Mesendoderm (in vitro differentiated cells): ENCODE data around the gene ARID5B.

Experiments
- DNase-seq: peaks from one replicate; pipeline ENCODE4 v3.0.0; 2013
- H2AK5ac ChIP-seq: 2 replicates; pipeline ENCODE4 v1.6.1; 2013; ENCODE audit warnings: low read length, inconsistent platforms
- H2BK120ac ChIP-seq: 2 replicates; pipeline ENCODE4 v1.6.1; 2013; ENCODE audit warnings: low read depth, mild to moderate bottlenecking, low read length, moderate library complexity, mixed read lengths
- H2BK15ac ChIP-seq: replicated peaks from 2 replicates; pipeline ENCODE4 v1.6.1; 2013; ENCODE audit warnings: low read depth, mild to moderate bottlenecking, moderate library complexity
- H2BK5ac ChIP-seq: 2 replicates; pipeline ENCODE4 v1.6.1; 2013; ENCODE audit warnings: low read length, inconsistent platforms
- H3K18ac ChIP-seq: 2 replicates; pipeline ENCODE4 v1.6.1; 2013; ENCODE audit warnings: mild to moderate bottlenecking, low read length, mixed read lengths
- H3K23ac ChIP-seq: one replicate; pipeline ENCODE4 v1.6.1; 2013; ENCODE audit warnings: low read length
- H3K27ac ChIP-seq: 2 replicates; pipeline ENCODE4 v1.5.1; 2013; ENCODE audit warnings: low read depth, mild to moderate bottlenecking, inconsistent platforms, low read length, moderate library complexity
- H3K27me3 ChIP-seq: 2 replicates; pipeline ENCODE4 v1.6.1; 2013; ENCODE audit warnings: low read length, control low read depth, mild to moderate bottlenecking, inconsistent platforms; ENCODE audit not compliant: insufficient read depth, poor library complexity
- H3K36me3 ChIP-seq: 2 replicates; pipeline ENCODE4 v1.6.1; 2013; ENCODE audit warnings: low read length, inconsistent platforms; ENCODE audit not compliant: control insufficient read depth, insufficient read depth
- H3K4ac ChIP-seq: one replicate; pipeline ENCODE4 v1.6.1; 2013; ENCODE audit warnings: low read depth, mild to moderate bottlenecking, low read length, moderate library complexity
- H3K4me1 ChIP-seq: 2 replicates; pipeline ENCODE4 v1.6.1; 2013; ENCODE audit warnings: low read depth, low read length, inconsistent platforms; ENCODE audit not compliant: control insufficient read depth
- H3K4me2 ChIP-seq: 2 replicates; pipeline ENCODE4 v1.6.1; 2013; ENCODE audit warnings: low read length
- H3K4me3 ChIP-seq: 2 replicates; pipeline ENCODE4 v1.5.1; 2013; ENCODE audit warnings: mild to moderate bottlenecking, low read length
- H3K56ac ChIP-seq: one replicate; pipeline ENCODE4 v1.6.1; 2013; ENCODE audit warnings: low read length
- H3K79me1 ChIP-seq: 2 replicates; pipeline ENCODE4 v1.6.1; 2013; ENCODE audit warnings: low read length, inconsistent platforms
- H3K79me2 ChIP-seq: 2 replicates; pipeline ENCODE4 v1.6.1; 2013; ENCODE audit warnings: mild to moderate bottlenecking, low read length; ENCODE audit not compliant: control insufficient read depth, insufficient read depth
- H3K9ac ChIP-seq: 2 replicates; pipeline ENCODE4 v1.6.1; 2013; ENCODE audit warnings: low read length, inconsistent platforms
- H4K5ac ChIP-seq: one replicate; pipeline ENCODE4 v1.6.1; 2013; ENCODE audit warnings: low read length
- H4K8ac ChIP-seq: one replicate; pipeline ENCODE4 v1.6.1; 2013; ENCODE audit warnings: low read depth, mild to moderate bottlenecking, control low read depth, low read length, moderate library complexity
- WGBS: extraction: QIAGEN DNeasy Blood & Tissue Kit; methylation state at CpG from one replicate; pipeline ENCODE4 v1.1.7; 2013; ENCODE audit warnings: low lambda C conversion rate, missing lambda C conversion rate; ENCODE audit not compliant: insufficient coverage; ENCODE audit errors: extremely low coverage; 5-methylcytosine and 5-hydroxymethylcytosine counted together

ARID5B gene

DNA sequence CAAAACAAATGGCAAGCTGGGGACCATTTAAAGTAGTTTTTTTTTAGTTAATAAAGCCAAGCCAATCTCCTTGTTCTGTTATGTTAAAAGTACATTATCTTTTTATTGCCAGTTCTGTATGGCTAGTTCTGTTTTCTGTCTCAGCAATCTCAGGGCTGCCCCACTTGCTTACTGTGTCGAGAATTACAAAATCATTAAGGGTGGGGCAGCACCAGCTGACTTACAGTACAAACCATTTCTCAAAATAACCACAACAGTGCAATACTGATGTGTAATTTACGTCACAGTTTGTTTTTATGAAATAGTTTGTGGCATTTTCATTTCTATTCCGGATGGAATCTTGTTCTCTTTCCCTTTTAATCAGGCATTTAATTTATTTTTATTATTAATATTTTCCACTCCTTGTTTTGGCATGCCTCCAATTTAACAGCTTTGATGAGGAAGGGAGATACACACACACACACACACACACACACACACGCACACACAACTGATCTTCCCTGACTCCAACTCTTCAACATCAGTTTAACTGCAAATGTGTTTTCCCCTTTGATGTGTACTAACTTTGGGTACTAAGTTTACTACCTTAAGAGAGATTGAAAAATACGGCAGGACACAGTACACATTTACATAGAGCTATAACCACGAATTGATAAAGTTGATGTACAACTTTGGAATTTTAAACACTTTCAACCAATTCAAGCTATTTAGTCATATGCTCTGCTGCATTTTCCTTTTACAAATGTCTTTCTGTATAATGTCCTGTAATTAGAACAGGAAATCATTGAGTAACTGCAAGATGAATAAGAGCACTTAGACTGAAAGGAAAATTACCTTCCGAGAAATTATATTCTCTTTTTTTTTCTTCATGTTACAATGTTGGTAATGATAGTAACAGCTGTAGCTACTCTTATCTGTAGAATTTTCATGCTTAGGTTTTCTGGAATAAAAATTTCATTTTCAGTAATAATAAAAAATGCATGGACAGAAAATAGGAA is 91.5 kb downstream of the ARID5B start:
- H3K9ac ChIP-seq = no peak overlapping the region
- DNase-seq = no peak
- no peak overlapping the region for H3K4me2 ChIP-seq
- H2AK5ac ChIP-seq = no peak overlapping the region
- H2BK15ac ChIP-seq = no peak overlapping the region
- no peaks in the 10 kb centered on the region for H3K36me3 ChIP-seq
- H3K79me2 ChIP-seq = no peaks in the 10 kb centered on the region
- no peaks in the 10 kb centered on the region for H3K79me1 ChIP-seq
- H2BK5ac ChIP-seq = no peak overlapping the region
- H3K23ac ChIP-seq = no peak overlapping the region
- H3K27ac ChIP-seq = no peak overlapping the region
- no peak overlapping the region for H2BK120ac ChIP-seq
- no peak overlapping the region for H3K4ac ChIP-seq
- H3K18ac ChIP-seq = no peak overlapping the region
- no peak overlapping the region for H4K8ac ChIP-seq
- no peak overlapping the region for H4K5ac ChIP-seq
- WGBS = no CpG with 5 or more reads among the region's 7 CpGs
- H3K4me3 ChIP-seq = no peak overlapping the region
- no peaks in the 10 kb centered on the region for H3K4me1 ChIP-seq
- no peaks in the 10 kb centered on the region for H3K27me3 ChIP-seq
- H3K56ac ChIP-seq = no peak overlapping the region

DNA sequence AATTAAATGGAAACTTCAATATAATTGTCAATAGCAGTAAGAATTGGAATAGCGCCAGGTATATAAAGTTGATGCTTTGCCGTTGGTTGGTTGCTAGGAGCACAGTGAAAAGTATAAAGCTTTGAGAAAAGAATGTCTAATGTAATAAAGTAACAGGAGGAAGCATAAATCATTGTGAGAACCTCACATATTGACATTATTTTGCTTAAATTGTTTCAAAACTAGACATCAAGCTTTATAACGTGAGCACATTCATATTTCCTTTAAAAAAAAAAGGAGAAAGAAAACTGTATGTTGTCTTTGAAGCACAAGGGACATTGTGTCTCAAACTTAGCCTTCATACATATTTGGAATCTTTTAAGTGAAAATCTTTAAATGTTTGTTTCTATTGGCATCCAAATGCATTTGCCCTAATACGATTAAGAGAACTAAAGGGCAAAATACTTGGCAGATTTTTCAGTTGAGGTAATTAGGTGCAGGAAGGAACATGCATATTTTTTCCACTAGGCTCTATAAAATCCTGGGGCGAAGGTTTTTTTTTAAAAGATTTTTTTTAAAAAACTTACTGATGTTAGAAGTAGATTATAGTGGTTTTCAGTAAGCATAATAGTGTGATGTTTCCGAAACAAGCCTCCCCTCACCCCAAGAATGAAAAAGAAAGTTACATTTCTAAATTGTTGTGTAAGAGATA is 92.4 kb downstream of the ARID5B start:
- Histone ChIP-seq H3K4me2 (no peak overlapping the region), H3K79me1 (no peaks in the 10 kb centered on the region), H2BK15ac (no peak overlapping the region), H3K36me3 (no peaks in the 10 kb centered on the region), H4K8ac (no peak overlapping the region), H3K23ac (no peak overlapping the region), H3K27ac (no peak overlapping the region), H3K4ac (no peak overlapping the region), H3K18ac (no peak overlapping the region), H3K4me1 (no peaks in the 10 kb centered on the region), H2BK120ac (no peak overlapping the region), H3K4me3 (no peak overlapping the region), H3K9ac (no peak overlapping the region), H3K79me2 (no peaks in the 10 kb centered on the region), H2BK5ac (no peak overlapping the region), H3K56ac (no peak overlapping the region), H3K27me3 (no peaks in the 10 kb centered on the region), H4K5ac (no peak overlapping the region), H2AK5ac (no peak overlapping the region)
- no peak for DNase-seq
- no CpG with 5 or more reads among the region's 6 CpGs for WGBS

DNA sequence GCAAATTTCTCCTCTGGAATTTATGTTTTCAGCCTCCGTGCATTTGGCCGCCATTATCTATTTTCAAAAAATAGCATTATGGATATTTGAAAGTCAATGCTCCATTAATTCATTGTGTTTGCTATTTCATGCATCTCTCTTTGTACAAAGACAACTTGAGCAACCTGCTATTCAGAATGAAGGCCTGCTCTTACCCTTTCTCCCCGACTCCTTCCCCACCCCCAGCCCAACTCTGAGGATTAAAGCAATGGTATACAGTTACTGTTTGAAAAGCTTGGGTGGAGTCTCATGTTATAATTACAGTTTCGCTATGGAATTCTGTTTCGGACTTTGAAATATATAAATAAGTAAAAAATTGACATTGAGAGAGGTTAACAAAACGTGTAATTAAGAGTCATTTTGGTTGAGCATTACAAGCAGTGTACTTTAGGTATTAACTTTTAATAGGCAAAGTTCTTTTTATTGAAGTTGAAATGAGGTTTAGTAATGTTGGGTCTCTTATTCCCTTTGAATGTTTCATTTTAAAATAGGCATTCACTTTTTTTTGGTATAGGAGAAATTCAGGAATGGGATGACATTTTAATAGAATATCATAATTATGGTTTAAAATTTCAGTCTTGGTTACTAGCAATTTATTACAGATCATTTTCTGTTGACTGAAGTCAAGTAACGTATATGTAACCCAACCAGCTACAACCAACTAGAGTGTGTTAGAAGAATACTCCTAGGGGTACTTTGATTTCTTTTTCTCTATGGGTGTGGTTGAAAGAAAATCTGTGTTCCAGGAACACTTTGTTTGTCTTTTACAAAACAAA is 93.1 kb downstream of the ARID5B start:
- no peaks in the 10 kb centered on the region for H3K36me3 ChIP-seq
- no peaks in the 10 kb centered on the region for H3K79me1 ChIP-seq
- H3K18ac ChIP-seq = no peak overlapping the region
- H2BK120ac ChIP-seq = no peak overlapping the region
- no peak overlapping the region for H3K4me3 ChIP-seq
- H3K27ac ChIP-seq = no peak overlapping the region
- no peak overlapping the region for H4K5ac ChIP-seq
- H3K4me1 ChIP-seq = no peaks in the 10 kb centered on the region
- DNase-seq = no peak
- H3K23ac ChIP-seq = no peak overlapping the region
- H3K4ac ChIP-seq = no peak overlapping the region
- H2BK15ac ChIP-seq = no peak overlapping the region
- no peaks in the 10 kb centered on the region for H3K27me3 ChIP-seq
- no peaks in the 10 kb centered on the region for H3K79me2 ChIP-seq
- no peak overlapping the region for H3K9ac ChIP-seq
- no peak overlapping the region for H3K56ac ChIP-seq
- H4K8ac ChIP-seq = no peak overlapping the region
- H3K4me2 ChIP-seq = no peak overlapping the region
- no peak overlapping the region for H2AK5ac ChIP-seq
- H2BK5ac ChIP-seq = no peak overlapping the region
- WGBS = no CpG with 5 or more reads among the region's 7 CpGs

DNA sequence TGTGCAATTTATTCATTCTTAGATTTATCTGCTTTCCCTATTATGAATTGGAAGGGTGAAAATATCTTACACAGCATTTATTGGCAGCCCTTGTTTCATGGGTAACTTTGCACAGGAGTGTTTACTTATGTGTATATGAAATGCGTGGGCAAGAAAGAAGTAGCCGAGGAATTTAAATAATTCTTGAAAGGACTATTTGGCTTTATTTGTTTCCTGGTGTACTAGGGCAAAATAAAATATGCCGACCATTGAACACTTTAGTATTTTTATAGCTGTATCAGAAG is 93.7 kb downstream of the ARID5B start:
- Histone ChIP-seq H3K4me3 (no peak overlapping the region), H3K4me2 (no peak overlapping the region), H4K8ac (no peak overlapping the region), H3K27me3 (no peaks in the 10 kb centered on the region), H3K18ac (no peak overlapping the region), H3K4me1 (no peaks in the 10 kb centered on the region), H2BK15ac (no peak overlapping the region), H3K9ac (no peak overlapping the region), H4K5ac (no peak overlapping the region), H3K79me2 (no peaks in the 10 kb centered on the region), H3K4ac (no peak overlapping the region), H2BK120ac (no peak overlapping the region), H3K36me3 (no peaks in the 10 kb centered on the region), H3K79me1 (no peaks in the 10 kb centered on the region), H2AK5ac (no peak overlapping the region), H3K27ac (no peak overlapping the region), H2BK5ac (no peak overlapping the region), H3K23ac (no peak overlapping the region), H3K56ac (no peak overlapping the region)
- DNase-seq = no peak
- no CpG with 5 or more reads among the region's 3 CpGs for whole genome bisulfite sequencing

DNA sequence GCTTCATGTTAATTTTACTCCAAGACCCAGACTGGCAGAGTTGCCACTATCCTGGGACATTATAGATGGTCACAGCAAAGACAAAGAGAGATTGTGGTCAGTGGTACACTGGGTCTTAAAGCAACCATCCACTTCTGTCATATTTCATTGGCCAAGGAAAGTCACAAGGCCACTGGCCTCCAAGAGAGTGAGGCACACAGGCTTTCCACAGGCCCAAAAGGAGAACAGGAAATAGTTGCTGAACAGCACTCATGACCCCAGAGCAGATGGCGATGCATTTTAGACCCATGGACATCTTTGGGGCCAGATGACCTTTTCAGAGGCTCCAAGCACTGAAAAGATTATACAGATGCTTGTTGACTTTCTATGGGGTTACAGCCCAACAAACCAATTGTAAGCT is 97.4 kb downstream of the ARID5B start:
- no peak overlapping the region for H3K4me2 ChIP-seq
- WGBS = no CpG with 5 or more reads among the region's 1 CpG
- H3K27me3 ChIP-seq = no peaks in the 10 kb centered on the region
- H3K23ac ChIP-seq = no peak overlapping the region
- H3K18ac ChIP-seq = no peak overlapping the region
- no peak overlapping the region for H2AK5ac ChIP-seq
- H2BK120ac ChIP-seq = no peak overlapping the region
- H3K56ac ChIP-seq = no peak overlapping the region
- no peak overlapping the region for H3K27ac ChIP-seq
- no peak overlapping the region for H2BK5ac ChIP-seq
- H3K4me3 ChIP-seq = no peak overlapping the region
- H3K79me2 ChIP-seq = no peaks in the 10 kb centered on the region
- no peak overlapping the region for H4K8ac ChIP-seq
- H4K5ac ChIP-seq = no peak overlapping the region
- no peaks in the 10 kb centered on the region for H3K79me1 ChIP-seq
- H2BK15ac ChIP-seq = no peak overlapping the region
- H3K9ac ChIP-seq = no peak overlapping the region
- H3K4ac ChIP-seq = no peak overlapping the region
- DNase-seq = no peak
- no peaks in the 10 kb centered on the region for H3K36me3 ChIP-seq
- H3K4me1 ChIP-seq = no peaks in the 10 kb centered on the region
